AG04450 (cell line): ENCODE measurements around the gene PIK3C2B. TPM values are rescaled to one million over a fixed set of nuclear protein-coding genes. Genes with fewer than 3 reads are reported as not detected.
"Not testable (repeated sequence)": the region's sequence is repeated elsewhere in the genome, so short reads cannot be mapped to it uniquely, and the experiment has no call there.

Experiments
- CTCF ChIA-PET: fragments of 300-600, 350-600 bp; formaldehyde crosslinking; extraction: SDS; loops from one replicate; lab custom pipeline; 2022; ENCODE audit warnings: antibody characterized with exemption, inconsistent platforms; lab: Charles Lee
- POLR2A ChIA-PET: fragments of 350-600 bp; formaldehyde crosslinking; extraction: SDS; loops from one replicate; lab custom pipeline; 2021; ENCODE audit warnings: antibody characterized with exemption, inconsistent platforms; lab: Yijun Ruan, JAX
- DNase-seq: peaks from one replicate; pipeline ENCODE4 v3.0.0-alpha.2; 2011; ENCODE audit warnings: low read depth, low spot score
- H3K27ac ChIP-seq: one replicate; pipeline ENCODE4 v1.5.1; 2012; ENCODE audit warnings: low read depth, low read length, control low read depth
- H3K27me3 ChIP-seq: one replicate; pipeline ENCODE4 v1.6.0; 2012; ENCODE audit warnings: low read length; ENCODE audit not compliant: control insufficient read depth, insufficient read depth
- H3K4me3 ChIP-seq: 2 replicates; pipeline ENCODE4 v1.5.1; 2011; ENCODE audit warnings: mild to moderate bottlenecking, low read depth, low read length, control low read depth
- H3K9me3 ChIP-seq: 2 replicates; pipeline ENCODE4 v1.5.1; 2012; ENCODE audit warnings: low read length; ENCODE audit not compliant: control insufficient read depth, insufficient read depth
- CTCF ChIP-seq: IDR thresholded peaks from 2 replicates; pipeline ENCODE4 v1.5.1; 2011; ENCODE audit warnings: low read depth, low read length, control low read depth, inconsistent platforms
- polyA plus RNA-seq: library from polyadenylated mRNA; depleted of rRNA; stranded (reverse); fragments of >200 nt; gene quantifications from 2 replicates; pipeline ENCODE4 v1.2.3, GENCODE V29; 2011

Gene PIK3C2B
- polyA plus RNA-seq, 1 experiment = 4.9 TPM

GRCh38 chr1:204529371-204529895, 34.8 kb upstream of the PIK3C2B start:
- Histone ChIP-seq H3K4me3 (no peak overlapping the region), H3K27me3 (no peaks in the 10 kb centered on the region), H3K27ac (no peak overlapping the region), H3K9me3 (no peaks in the 10 kb centered on the region)
- ChIA-PET CTCF (interaction anchor here (3.0 kb wide), 1 partner anchor 277 kb away, joined by 11 read pairs; no protein-coding TSS in a partner anchor), POLR2A (interaction anchor here (0.6 kb wide), 1 partner anchor 22 kb away, joined by 4 read pairs; no protein-coding TSS in a partner anchor)
- TF ChIP-seq CTCF = no peak
- no peak for DNase-seq

GRCh38 chr1:204528677-204529076, 34.1 kb upstream of the PIK3C2B start:
- no peak overlapping the region for H3K27ac ChIP-seq
- no peak overlapping the region for H3K4me3 ChIP-seq
- ChIA-PET POLR2A (no interaction called here), CTCF (interaction anchor here (3.0 kb wide), 1 partner anchor 278 kb away, joined by 11 read pairs; no protein-coding TSS in a partner anchor)
- no peak for DNase-seq
- TF ChIP-seq CTCF = no peak
- peaks cover 3% of the 10 kb centered on the region; the same call in 1 of the 2 replicates for H3K9me3 ChIP-seq
- H3K27me3 ChIP-seq = no peaks in the 10 kb centered on the region

- DNase-seq = no peak
- POLR2A ChIA-PET = no interaction called here
- H3K4me3 ChIP-seq = no peak overlapping the region
- peaks cover 7% of the 10 kb centered on the region; the same call in 1 of the 2 replicates for H3K9me3 ChIP-seq
- CTCF ChIA-PET = no interaction called here
- H3K27ac ChIP-seq = no peak overlapping the region
- no peaks in the 10 kb centered on the region for H3K27me3 ChIP-seq
- no peak for TF ChIP-seq CTCF
Measured at GRCh38 chr1:204528241-204528640, 33.6 kb upstream of the PIK3C2B start.

GRCh38 chr1:204524986-204525385, 30.4 kb upstream of the PIK3C2B start:
- CTCF ChIA-PET = interaction anchor here (0.8 kb wide), 1 partner anchor 282 kb away, joined by 3 read pairs; no protein-coding TSS in a partner anchor
- Histone ChIP-seq H3K27ac (no peak overlapping the region), H3K27me3 (no peaks in the 10 kb centered on the region), H3K4me3 (no peak overlapping the region), H3K9me3 (peaks cover 11% of the 10 kb centered on the region)
- POLR2A ChIA-PET = interaction anchor here (0.6 kb wide), 1 partner anchor 112 kb away, joined by 3 read pairs; no protein-coding TSS in a partner anchor
- no peak for TF ChIP-seq CTCF
- DNase-seq = no peak

- no peaks in the 10 kb centered on the region for H3K27me3 ChIP-seq
- POLR2A ChIA-PET = no interaction called here
- DNase-seq = no peak
- no peak overlapping the region for H3K4me3 ChIP-seq
- H3K9me3 ChIP-seq = peaks cover 11% of the 10 kb centered on the region
- no peak overlapping the region for H3K27ac ChIP-seq
- CTCF ChIA-PET = no interaction called here
- no peak for TF ChIP-seq CTCF
Measured at GRCh38 chr1:204523605-204524215, 29.1 kb upstream of the PIK3C2B start.

GRCh38 chr1:204521941-204522521, 27.4 kb upstream of the PIK3C2B start:
- H3K27ac ChIP-seq, DNase-seq, H3K4me3 ChIP-seq, POLR2A ChIA-PET, CTCF ChIA-PET, H3K27me3 ChIP-seq: not testable (repeated sequence)
- peaks cover 11% of the 10 kb centered on the region for H3K9me3 ChIP-seq
